Measurements from ENCODE around the gene TOR1AIP2. TPM values are rescaled to one million over a fixed set of nuclear protein-coding genes. Genes with fewer than 3 reads are reported as not detected.

TOR1AIP2 gene
- total and polyA plus RNA-seq, 10 of the 15 experiments (the other 5 are each of a cell fraction or from before 2014, with no cell fraction given): 5.3 to 38.9 (median 15.4) TPM

- TF ChIP-seq ZNF687 (IDR thresholded peaks at IDR 0.05): no peak; the same call in none of the 2 replicates
- peak; percentile 63 to 65 for TF ChIP-seq BHLHE40 (IDR thresholded peaks at IDR 0.05; ENCODE audit: borderline replicate concordance in 1 of 2, low read depth in 2 of 2, low read length in 1 of 2)
- TF ChIP-seq CHD2 (IDR thresholded peaks at IDR 0.05; ENCODE audit: borderline replicate concordance, low read depth, low read length): peak; percentile 94
- no peak for TF ChIP-seq KDM1A (IDR thresholded peaks at IDR 0.05; ENCODE audit: borderline replicate concordance)
- TF ChIP-seq SMC3 (IDR thresholded peaks at IDR 0.05; ENCODE audit: borderline replicate concordance, low read length): 0 out of 2 replicates have a peak, but pooled peaks have one; percentile 11
- peak; percentile 76; the same call in 1 of the 2 replicates for TF ChIP-seq E2F4 (IDR thresholded peaks at IDR 0.05; ENCODE audit: low read depth, low read length)
- TF ChIP-seq SREBF2 (IDR thresholded peaks at IDR 0.05; ENCODE audit: low read length): peak; percentile 53; the same call in 1 of the 2 replicates
- peak; percentile 100 for TF ChIP-seq ZBTB11 (CRISPR knock-in tag; IDR thresholded peaks at IDR 0.05)
- peak; percentile 90 for TF ChIP-seq LARP7 (IDR thresholded peaks at IDR 0.05)
- TF ChIP-seq TCF3 (IDR thresholded peaks at IDR 0.05; ENCODE audit: borderline replicate concordance, insufficient read depth, low read depth, low read length): peak; percentile 63; the same call in 1 of the 2 replicates
- peak; percentile 99 for TF ChIP-seq NBN (IDR thresholded peaks at IDR 0.05)
- TF ChIP-seq CUX1 (IDR thresholded peaks at IDR 0.05; ENCODE audit: insufficient replicate concordance, low read depth, low read length): no peak
- peak; percentile 93 for TF ChIP-seq ESRRA (IDR thresholded peaks at IDR 0.05; ENCODE audit: low read length)
- TF ChIP-seq NR2C2 (IDR thresholded peaks at IDR 0.05; ENCODE audit: borderline replicate concordance, control insufficient read depth, insufficient read length, low read depth): no peak
Measured at GRCh38 chr1:179882253-179883039, 4.8 kb upstream of the TOR1AIP2 start, which contains the start of gene TOR1AIP1 (continued).
